AG10803 (cell line): ENCODE measurements around the gene NEDD4L.

Experiments
- DNase-seq: peaks from one replicate; pipeline ENCODE4 v3.0.0; 2010; ENCODE audit warnings: low read depth
- H3K4me3 ChIP-seq: 2 replicates; pipeline ENCODE4 v1.5.1; 2011; ENCODE audit warnings: mild to moderate bottlenecking, low read length, control low read depth
- CTCF ChIP-seq: conservative IDR thresholded peaks from 2 replicates; pipeline ENCODE4 v1.5.1; 2011; ENCODE audit warnings: mild to moderate bottlenecking, low read length, control low read depth, inconsistent platforms

Gene NEDD4L

GRCh38 chr18:58100154-58100553, 56.1 kb downstream of the NEDD4L start:
- TF ChIP-seq CTCF: no peak
- DNase-seq: no peak
- no peak overlapping the region for H3K4me3 ChIP-seq

GRCh38 chr18:58101291-58101794, 57.3 kb downstream of the NEDD4L start:
- TF ChIP-seq CTCF: no peak
- no peak overlapping the region for H3K4me3 ChIP-seq
- no peak for DNase-seq

GRCh38 chr18:58102018-58102417, 58.0 kb downstream of the NEDD4L start:
- no peak for TF ChIP-seq CTCF
- H3K4me3 ChIP-seq: no peak overlapping the region

GRCh38 chr18:58102875-58103274, 58.8 kb downstream of the NEDD4L start:
- no peak for DNase-seq
- H3K4me3 ChIP-seq: no peak overlapping the region

More at GRCh38 chr18:58102018-58102417, 58.0 kb downstream of the NEDD4L start:
- DNase-seq: no peak

GRCh38 chr18:58103339-58103985, 59.4 kb downstream of the NEDD4L start:
- DNase-seq: no peak
- no peak overlapping the region for H3K4me3 ChIP-seq
- no peak for TF ChIP-seq CTCF

More at GRCh38 chr18:58102875-58103274, 58.8 kb downstream of the NEDD4L start:
- TF ChIP-seq CTCF: no peak

GRCh38 chr18:58104096-58104495, 60.1 kb downstream of the NEDD4L start:
- TF ChIP-seq CTCF: no peak
- no peak overlapping the region for H3K4me3 ChIP-seq
- DNase-seq: no peak

- no peak overlapping the region for H3K4me3 ChIP-seq
- no peak for TF ChIP-seq CTCF
- no peak for DNase-seq
These were observed 61.3 kb downstream of the NEDD4L start for GRCh38 chr18:58105206-58105887.
